GM19468 (cell line): ENCODE data around the gene ABCB8.
A peak's percentile ranks its signal among the peaks of the same experiment; 100 is the strongest.

ENCODE experiments used
- ATAC-seq: cut with Tn5 transposase; IDR thresholded peaks from one replicate; pipeline ENCODE4 v1.9.1; 2021; ENCODE audit warnings: mild to moderate bottlenecking, moderate library complexity, moderate number of reproducible peaks; ENCODE audit not compliant: unreplicated experiment; ENCODE audit errors: extremely low read depth

ABCB8 gene

DNA sequence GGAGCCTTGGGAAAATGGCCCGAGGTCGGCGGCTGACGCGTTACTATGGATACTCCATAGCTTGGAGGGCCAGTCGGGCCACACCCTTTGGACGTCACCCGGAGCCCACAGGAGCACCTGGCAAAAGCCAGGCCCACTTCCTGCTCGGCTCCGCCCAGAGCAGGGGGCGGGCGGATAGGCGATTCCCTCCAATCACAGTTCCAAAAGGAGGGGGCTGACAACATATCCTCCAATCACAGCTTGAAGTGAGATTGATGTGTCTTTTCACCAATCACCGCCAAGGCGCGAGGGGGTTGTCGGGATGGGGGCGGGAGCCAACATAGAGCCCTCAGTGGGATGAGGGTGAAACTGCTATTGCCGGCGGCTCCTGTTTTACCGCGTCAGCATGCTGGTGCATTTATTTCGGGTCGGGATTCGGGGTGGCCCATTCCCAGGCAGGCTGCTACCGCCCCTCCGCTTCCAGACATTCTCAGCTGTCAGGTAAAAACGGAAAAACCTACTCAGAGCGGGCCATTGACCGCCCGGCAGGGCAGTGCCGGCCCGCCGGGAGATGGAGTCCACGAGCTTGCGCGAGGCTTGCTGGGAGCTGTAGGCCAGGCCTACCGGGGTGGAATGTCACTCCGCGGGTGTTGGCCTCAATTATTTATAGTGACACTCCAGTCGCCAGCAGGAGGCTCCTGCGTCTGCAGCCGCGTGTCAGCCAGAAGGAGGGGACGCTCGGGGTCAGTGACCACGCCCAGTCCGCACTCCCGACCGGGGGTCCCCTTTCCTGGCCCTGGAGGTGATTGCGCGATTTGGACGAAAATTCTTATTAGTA, at the start of gene ABCB8:
ABCB8 (plus strand) TSS at position 320 of the 817 bp plus-strand sequence; CDS start at position 386, 66 bp downstream.
- peak; percentile 90 for ATAC-seq

DNA sequence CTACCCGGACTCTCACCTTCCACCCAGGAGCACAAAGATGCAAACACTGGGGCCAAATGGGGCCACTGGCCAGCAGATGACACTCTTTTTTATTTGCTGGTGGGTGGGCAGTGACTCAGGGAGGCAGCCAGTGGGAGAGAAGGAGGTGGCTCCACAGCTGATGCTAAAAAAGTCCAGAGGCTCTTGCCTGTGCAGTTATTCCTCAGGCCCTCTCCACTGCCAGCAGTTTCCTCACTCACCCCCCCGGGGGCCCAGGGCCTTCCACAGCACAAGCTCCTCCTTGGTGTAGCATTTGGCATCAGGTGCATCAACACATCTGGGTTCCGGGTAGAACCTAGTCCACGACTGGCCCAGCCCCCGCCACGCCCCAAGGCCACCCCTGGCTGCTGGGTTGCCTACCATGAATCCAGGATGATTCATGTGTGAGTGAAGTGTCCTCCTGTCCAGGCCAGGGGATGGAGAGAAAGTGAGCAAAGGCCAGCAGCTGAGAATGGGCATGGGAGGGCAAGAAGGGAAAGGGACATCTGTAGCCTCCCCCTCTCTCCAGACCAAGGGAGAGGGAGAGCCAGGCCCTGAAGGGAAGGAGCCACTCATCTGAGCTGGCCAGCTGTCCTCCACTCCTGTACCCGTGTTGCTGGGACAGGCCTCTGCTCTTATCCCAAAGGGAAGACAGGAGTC, 48.4 kb upstream of the ABCB8 start:
- no peak for ATAC-seq

DNA sequence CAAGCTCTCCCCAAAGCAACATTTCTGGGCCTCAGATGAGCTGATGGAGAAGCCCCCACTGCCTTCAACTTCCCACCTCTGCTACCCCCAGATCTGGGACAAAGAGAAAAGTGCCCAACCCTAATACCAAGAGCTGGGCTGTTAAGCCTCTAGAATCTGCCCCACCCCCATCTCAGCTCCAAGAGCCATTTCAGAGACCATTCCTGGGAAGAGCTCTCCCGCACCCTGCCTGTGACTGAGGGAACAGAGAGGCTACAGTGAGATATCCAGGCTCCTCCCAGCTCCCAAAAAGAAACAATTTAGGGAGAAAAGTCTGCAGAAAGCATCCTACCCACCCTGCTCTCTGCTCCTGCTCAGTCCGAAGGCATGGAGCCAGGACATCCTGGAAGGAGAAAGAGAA, 47.6 kb upstream of the ABCB8 start:
- no peak for ATAC-seq

DNA sequence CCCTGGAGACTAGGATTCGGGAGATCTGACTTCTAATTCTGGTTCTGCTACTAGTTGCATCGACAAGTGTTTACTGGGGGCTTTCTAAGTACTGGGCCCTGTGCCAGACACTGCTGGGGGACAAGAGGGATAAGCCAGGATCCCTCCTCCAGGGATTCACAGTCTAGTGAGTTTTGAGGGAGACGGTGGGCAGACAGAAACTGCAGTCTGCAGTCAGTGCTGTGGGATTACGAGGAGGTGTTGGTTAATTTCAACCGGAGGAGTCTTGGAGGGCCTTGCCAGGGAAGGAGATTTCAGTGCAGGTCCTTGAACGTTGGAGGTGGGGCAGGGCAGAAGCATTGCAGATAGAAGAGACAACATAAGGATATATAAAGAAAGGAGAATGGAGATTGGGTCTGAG, 46.6 kb upstream of the ABCB8 start:
- no peak for ATAC-seq

DNA sequence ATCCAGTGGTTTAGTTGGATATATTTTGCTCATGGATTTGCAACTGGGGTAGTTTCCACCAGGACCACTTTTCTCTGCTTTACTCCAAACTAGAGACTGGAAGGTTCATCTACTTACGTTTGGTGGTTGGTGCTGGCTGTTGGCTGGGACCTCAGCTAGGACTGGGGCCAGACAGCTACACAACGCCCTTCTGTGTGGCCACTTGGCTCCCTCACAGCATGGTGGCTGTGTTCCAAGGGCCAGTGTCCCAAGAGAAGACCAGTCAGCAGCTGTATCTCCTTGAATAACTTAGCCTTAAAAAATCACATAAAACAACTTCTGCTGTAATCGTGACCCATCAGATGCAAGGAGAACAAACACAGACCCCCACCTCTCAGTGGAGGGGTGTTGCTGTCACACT, 45.9 kb upstream of the ABCB8 start:
- ATAC-seq: no peak

DNA sequence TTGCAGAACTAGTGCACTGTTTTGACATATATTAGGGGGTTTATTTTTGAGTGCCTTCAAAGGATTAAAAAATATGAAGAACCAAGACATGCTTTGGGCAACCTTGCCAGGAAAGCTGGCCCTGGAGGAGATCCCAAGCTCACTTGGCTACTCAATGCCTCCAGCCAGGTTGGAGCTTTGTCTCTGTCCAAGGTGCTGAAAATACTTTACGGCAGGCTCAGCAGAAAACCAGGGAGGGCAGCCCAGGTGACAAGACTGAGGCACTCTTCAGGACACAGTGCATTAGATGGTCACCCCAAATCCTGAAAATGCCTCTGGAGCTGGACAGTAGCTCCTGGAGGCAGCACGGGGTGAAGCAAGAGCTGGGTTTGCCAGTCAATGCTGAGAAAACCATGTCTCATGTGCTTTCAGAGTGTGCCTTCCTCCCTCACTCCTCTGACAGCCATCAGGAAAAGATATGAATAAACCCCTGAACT, 44.3 kb upstream of the ABCB8 start:
- ATAC-seq: no peak

DNA sequence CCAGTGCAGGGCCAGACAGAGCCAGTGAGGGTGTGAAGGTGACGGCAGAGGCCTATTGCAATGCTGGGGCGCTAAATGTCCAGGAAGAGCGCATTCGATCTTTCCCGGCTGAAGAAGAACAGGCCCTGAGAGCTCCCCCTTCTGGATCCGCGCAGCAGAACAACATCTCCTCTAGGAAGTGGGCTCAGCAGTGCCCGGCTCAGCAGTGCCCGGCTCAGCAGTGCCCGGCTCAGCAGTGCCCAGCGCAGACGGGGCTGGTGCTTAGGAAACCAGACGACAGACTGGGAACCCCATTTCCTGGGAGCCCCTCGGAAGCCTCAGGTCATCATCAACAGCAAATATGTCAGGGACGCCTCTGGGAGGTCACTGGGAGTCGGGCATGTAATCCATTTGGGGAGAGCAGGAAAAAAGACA, 42.1 kb upstream of the ABCB8 start:
- no peak for ATAC-seq

DNA sequence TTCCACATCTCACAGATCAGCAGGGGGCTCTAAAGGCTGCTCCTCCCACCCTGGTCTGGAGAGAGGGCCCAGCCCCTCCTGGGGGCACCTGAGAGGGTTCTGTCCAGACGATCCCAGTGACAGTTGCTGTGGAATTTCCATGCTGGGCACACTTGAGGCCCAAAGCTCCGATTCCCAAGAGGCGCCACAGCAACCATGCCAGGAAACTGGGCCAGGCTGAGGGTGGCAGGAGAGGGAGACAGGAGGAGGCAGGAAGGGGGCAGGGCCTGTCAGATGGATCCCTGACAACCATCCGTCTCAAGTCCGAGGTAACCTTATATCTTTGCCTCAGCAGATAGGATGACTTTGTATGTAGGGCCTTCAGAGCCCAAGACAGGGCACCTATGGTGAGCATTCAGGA, 41.7 kb upstream of the ABCB8 start:
- no peak for ATAC-seq

DNA sequence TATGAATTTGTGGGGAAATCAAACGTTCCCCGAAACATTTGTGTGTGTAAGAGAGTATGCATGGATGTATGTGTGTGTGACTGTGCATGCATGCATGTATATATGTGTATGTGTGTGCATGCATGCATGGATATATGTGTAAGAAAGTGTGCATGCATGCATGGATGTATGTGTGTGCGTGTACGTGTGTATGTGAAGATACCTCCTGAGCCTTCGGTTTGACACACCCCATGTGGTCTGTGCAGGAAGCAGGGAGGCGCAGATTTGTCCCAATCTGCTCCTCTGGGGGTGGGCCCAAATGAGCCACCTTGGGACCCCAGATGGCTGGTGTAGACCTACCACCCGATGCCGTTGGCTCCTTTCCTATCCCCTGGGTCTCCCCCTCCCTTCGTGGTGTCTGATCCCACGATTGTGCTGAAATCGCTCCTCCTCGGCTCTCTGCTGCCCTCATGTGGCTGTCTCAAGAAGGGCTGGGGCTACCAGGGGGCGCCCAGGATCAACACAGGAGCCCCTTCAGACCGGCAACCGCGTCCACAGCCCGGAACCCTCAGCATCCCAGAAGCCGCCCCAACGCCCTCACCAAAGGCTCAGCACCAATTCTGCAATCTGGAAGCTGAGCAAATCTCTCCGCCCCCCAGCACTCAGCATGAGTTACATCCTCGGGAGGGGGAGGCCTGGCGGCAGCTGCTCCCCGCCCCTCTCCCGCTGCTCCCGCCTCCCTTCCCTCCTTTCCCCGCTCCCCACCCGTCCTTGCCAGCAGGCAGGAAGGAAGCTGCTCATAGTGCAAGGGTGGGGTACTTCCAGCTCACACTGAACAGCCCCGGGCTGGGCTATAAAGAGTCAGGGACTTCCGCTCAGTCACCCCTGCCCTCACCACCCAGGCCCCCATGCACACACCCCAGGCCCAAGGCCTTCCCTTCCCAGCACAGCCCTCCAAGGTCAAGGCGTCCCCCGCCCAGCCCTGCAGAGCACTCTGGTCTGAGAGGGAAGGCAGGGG, 39.7 kb upstream of the ABCB8 start:
- no peak for ATAC-seq

DNA sequence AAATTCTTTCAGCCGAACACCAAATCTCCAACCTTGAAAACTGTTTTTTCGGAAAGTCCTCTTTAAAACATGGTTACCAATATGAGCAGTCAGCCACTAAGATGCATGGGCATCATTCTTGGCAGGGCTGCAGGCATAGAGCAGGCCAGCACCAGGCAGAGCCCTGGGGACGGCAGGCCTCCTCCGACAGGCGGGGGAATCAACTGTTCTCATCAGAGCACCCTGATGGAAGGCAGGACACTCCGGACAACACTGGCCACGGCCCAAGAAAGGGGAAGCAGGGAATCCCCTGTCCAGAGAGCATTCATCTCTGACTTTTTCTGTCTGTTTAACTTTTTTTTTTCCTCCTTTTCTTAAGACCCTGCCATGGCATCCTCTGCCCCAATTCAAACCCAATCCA, 38.8 kb upstream of the ABCB8 start:
- no peak for ATAC-seq

DNA sequence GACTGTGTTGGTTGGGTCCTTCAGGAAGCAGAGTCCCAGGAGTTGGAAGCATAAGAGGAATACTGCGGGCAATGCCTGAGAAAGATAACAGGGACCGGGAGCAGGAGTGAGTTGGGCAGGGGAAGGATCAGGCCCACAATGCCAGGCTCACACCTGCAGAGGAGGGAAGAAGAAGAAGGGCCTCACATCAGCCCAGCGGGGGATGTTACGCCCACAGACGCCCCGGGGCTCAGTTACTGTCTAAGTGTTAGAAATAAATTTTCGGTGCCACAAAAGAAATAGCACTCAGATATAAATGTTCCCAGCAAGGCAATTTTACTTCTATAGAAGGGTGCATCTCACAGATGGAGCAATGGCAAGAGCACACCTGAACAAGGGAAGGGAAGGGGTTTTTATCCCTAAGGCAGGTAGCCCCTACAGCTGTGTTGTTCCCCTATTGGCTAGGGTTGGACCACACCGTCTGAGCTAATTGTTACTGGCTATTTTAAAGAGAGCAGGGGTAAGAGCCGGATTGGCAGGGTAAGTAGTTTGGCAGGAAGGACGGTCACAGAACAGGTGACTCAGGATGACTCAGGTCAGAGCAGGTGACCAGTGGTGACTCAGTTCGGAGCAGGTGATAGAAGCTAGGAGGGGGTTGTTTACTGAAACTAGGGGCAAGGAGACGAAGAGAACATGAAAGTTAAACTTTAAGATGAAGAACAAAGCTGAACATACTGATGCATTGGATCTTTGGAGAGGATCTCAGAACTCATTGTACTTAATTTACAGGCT, 37.6 kb upstream of the ABCB8 start, which contains the start of gene NOS3:
NOS3 (plus strand) TSS at position 602 of the 771 bp plus-strand sequence. CDS start 2,787 bp downstream, outside the sequence.
- no peak for ATAC-seq

DNA sequence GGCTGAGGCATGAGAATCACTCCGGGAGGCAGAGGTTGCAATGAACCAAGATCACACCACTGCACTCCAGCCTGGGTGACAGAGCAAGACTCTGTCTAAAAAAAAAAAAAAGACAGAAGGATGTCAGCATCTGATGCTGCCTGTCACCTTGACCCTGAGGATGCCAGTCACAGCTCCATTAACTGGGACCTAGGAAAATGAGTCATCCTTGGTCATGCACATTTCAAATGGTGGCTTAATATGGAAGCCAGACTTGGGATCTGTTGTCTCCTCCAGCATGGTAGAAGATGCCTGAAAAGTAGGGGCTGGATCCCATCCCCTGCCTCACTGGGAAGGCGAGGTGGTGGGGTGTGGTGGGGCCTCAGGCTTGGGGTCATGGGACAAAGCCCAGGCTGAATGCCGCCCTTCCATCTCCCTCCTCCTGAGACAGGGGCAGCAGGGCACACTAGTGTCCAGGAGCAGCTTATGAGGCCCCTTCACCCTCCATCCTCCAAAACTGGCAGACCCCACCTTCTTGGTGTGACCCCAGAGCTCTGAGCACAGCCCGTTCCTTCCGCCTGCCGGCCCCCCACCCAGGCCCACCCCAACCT, 36.1 kb upstream of the ABCB8 start:
- no peak for ATAC-seq

DNA sequence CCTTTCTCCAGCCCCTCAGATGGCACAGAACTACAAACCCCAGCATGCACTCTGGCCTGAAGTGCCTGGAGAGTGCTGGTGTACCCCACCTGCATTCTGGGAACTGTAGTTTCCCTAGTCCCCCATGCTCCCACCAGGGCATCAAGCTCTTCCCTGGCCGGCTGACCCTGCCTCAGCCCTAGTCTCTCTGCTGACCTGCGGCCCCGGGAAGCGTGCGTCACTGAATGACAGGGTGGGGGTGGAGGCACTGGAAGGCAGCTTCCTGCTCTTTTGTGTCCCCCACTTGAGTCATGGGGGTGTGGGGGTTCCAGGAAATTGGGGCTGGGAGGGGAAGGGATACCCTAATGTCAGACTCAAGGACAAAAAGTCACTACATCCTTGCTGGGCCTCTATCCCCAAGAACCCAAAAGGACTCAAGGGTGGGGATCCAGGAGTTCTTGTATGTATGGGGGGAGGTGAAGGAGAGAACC, 35.4 kb upstream of the ABCB8 start:
- no peak for ATAC-seq

DNA sequence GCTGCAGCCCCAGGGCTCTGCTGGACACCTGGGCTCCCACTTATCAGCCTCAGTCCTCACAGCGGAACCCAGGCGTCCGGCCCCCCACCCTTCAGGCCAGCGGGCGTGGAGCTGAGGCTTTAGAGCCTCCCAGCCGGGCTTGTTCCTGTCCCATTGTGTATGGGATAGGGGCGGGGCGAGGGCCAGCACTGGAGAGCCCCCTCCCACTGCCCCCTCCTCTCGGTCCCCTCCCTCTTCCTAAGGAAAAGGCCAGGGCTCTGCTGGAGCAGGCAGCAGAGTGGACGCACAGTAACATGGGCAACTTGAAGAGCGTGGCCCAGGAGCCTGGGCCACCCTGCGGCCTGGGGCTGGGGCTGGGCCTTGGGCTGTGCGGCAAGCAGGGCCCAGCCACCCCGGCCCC, 34.7 kb upstream of the ABCB8 start:
- ATAC-seq: no peak

DNA sequence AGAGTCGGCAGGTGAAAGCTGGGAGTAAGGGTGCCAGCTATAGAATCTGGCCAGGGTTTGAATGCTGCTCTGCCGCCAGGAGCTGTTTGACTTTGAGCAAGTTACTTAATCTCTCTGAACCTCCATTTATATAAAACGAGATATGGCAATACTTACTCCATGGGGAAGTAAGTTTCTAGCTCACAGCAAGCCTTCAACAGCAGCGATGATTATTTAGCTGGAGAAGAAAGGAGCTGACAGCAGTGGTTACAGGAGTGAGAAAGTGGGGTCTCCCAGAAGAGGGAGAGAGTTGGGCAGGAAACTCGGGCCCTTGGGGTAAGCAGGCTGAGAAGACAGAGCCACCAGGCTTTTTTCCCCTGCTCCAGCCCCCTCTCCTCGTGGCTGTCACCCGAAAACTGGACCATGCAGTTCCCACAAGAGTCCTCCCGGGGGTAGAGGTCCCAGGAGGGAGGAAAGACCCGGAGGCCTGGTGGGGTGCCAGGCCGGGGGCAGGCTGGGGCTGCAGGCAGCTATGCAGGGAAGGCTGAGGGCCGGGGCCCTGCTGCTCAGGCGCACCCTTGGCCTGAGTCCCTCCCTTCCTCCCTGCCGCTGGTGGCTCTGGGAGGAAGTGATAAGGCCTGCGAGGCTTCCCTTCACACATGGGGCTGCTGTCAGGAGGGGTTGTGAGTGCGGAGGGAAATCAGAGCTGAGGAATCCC, 34.0 kb upstream of the ABCB8 start:
- no peak for ATAC-seq

DNA sequence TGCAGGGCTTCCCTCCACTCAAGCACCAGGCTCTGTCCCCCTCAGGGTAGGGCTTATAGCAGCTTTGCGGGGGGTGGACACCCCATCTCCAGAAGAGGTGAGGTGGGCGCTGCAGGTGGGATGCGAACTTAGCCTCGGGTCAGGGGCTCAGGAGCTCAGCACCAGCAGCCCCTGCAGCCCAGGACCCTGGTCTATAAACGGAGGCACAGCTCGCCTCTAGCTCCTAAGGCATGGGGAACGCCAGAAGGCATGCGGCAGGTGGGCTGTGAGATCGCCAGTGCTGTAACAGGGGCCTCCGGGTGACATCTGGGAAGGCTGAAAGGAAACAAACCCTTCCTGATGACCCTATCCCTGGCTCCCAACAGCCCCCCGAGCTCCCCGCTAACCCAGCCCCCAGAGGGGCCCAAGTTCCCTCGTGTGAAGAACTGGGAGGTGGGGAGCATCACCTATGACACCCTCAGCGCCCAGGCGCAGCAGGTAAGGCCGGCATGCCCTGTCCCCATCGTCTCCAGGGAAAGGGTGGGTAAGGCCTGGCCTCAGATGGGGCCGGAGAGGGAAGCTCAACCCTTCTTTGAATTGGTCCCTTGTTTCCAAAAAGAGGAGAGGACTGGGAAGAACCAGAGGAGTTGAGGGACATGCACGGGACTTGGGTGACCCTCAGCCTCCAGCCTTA, 33.3 kb upstream of the ABCB8 start:
- no peak for ATAC-seq

DNA sequence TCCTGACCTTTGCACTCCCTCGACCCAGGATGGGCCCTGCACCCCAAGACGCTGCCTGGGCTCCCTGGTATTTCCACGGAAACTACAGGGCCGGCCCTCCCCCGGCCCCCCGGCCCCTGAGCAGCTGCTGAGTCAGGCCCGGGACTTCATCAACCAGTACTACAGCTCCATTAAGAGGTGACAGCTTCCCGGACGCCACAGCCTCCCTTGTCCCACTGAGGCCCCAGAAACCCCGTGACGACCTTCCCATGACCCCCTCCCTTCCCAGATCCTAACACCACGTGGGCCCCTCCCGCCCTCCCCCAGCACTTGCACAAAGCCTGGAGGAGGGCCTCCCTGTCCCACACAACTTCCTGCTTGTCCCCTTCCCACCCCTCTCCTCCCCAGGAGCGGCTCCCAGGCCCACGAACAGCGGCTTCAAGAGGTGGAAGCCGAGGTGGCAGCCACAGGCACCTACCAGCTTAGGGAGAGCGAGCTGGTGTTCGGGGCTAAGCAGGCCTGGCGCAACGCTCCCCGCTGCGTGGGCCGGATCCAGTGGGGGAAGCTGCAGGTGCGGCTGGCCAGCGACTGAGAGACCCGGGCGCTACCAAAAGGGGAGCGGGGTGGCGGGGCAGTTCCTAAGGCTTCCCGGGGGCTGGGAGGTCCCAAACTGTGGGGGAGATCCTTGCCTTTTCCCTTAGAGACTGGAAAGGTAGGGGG, 31.7 kb upstream of the ABCB8 start:
- no peak for ATAC-seq
